ENCODE data around the gene INO80E.

Gene INO80E

GRCh38 chr16:29990034-29990433, 6.0 kb upstream of the INO80E start:
- Histone ChIP-seq H3K27me3 (ENCODE audit: low read depth, low read length) (no peaks in the 10 kb centered on the region), H3K4me2 (ENCODE audit: low read length) (no peak overlapping the region), H2AFZ (ENCODE audit: low read depth, low read length) (no peak overlapping the region), H3K9me3 (ENCODE audit: insufficient read depth, low read length) (no peaks in the 10 kb centered on the region), H3K36me3 (replicated peaks; ENCODE audit: low read depth, low read length) (peaks cover 36% of the 10 kb centered on the region), H4K20me1 (ENCODE audit: insufficient read depth, low read length) (no peaks in the 10 kb centered on the region), H3K9ac (ENCODE audit: low read length) (no peak overlapping the region), H3K27ac (ENCODE audit: low read length) (no peak overlapping the region), H3K4me3 (ENCODE audit: low read length) (no peak overlapping the region), H3K79me2 (ENCODE audit: low read length) (peaks cover 6% of the 10 kb centered on the region; the same call in 1 of the 2 replicates), H3K4me1 (ENCODE audit: low read length) (peaks cover 8% of the 10 kb centered on the region)
- TF ChIP-seq CTCF (IDR thresholded peaks at IDR 0.05; ENCODE audit: low read depth, low read length) (no peak), EZH2phosphoT487 (IDR thresholded peaks at IDR 0.05; ENCODE audit: low read depth) (no peak)

GRCh38 chr16:29990883-29991570, 5.0 kb upstream of the INO80E start:
- Histone ChIP-seq H3K79me2 (ENCODE audit: low read length) (peaks cover 6% of the 10 kb centered on the region; the same call in 1 of the 2 replicates), H3K36me3 (replicated peaks; ENCODE audit: low read depth, low read length) (peaks cover 30% of the 10 kb centered on the region), H3K27ac (ENCODE audit: low read length) (no peak overlapping the region), H3K27me3 (ENCODE audit: low read depth, low read length) (no peaks in the 10 kb centered on the region), H4K20me1 (ENCODE audit: insufficient read depth, low read length) (no peaks in the 10 kb centered on the region), H3K9ac (ENCODE audit: low read length) (no peak overlapping the region), H3K4me3 (ENCODE audit: low read length) (no peak overlapping the region), H2AFZ (ENCODE audit: low read depth, low read length) (no peak overlapping the region), H3K4me1 (ENCODE audit: low read length) (peaks cover 8% of the 10 kb centered on the region), H3K9me3 (ENCODE audit: insufficient read depth, low read length) (no peaks in the 10 kb centered on the region), H3K4me2 (ENCODE audit: low read length) (no peak overlapping the region)
- TF ChIP-seq CTCF (IDR thresholded peaks at IDR 0.05; ENCODE audit: low read depth, low read length) (no peak), EZH2phosphoT487 (IDR thresholded peaks at IDR 0.05; ENCODE audit: low read depth) (no peak)

- Histone ChIP-seq H3K79me2 (ENCODE audit: low read length) (peaks cover 10% of the 10 kb centered on the region), H3K4me3 (ENCODE audit: low read length) (no peak overlapping the region), H3K36me3 (replicated peaks; ENCODE audit: low read depth, low read length) (peaks cover 30% of the 10 kb centered on the region), H3K4me1 (ENCODE audit: low read length) (peaks cover 8% of the 10 kb centered on the region), H3K27ac (ENCODE audit: low read length) (no peak overlapping the region), H3K9ac (ENCODE audit: low read length) (no peak overlapping the region), H4K20me1 (ENCODE audit: insufficient read depth, low read length) (no peaks in the 10 kb centered on the region), H3K9me3 (ENCODE audit: insufficient read depth, low read length) (no peaks in the 10 kb centered on the region), H3K27me3 (ENCODE audit: low read depth, low read length) (no peaks in the 10 kb centered on the region), H2AFZ (ENCODE audit: low read depth, low read length) (no peak overlapping the region), H3K4me2 (ENCODE audit: low read length) (no peak overlapping the region)
- no peak for TF ChIP-seq EZH2phosphoT487 (IDR thresholded peaks at IDR 0.05; ENCODE audit: low read depth)
- no peak for TF ChIP-seq CTCF (IDR thresholded peaks at IDR 0.05; ENCODE audit: low read depth, low read length)
Measured at GRCh38 chr16:29991571-29991904, 4.5 kb upstream of the INO80E start.

- no peak overlapping the region for H3K4me2 ChIP-seq (ENCODE audit: low read length)
- H3K4me3 ChIP-seq (ENCODE audit: low read length), result no peak overlapping the region
- H3K36me3 ChIP-seq (replicated peaks; ENCODE audit: low read depth, low read length), result peaks cover 30% of the 10 kb centered on the region
- H3K9ac ChIP-seq (ENCODE audit: low read length), result no peak overlapping the region
- H3K4me1 ChIP-seq (ENCODE audit: low read length), result peaks cover 13% of the 10 kb centered on the region
- TF ChIP-seq CTCF (IDR thresholded peaks at IDR 0.05; ENCODE audit: low read depth, low read length) (no peak), EZH2phosphoT487 (IDR thresholded peaks at IDR 0.05; ENCODE audit: low read depth) (no peak)
- no peak overlapping the region for H2AFZ ChIP-seq (ENCODE audit: low read depth, low read length)
- no peak overlapping the region for H3K27ac ChIP-seq (ENCODE audit: low read length)
- peaks cover 16% of the 10 kb centered on the region for H3K79me2 ChIP-seq (ENCODE audit: low read length)
- H3K27me3 ChIP-seq (ENCODE audit: low read depth, low read length), result no peaks in the 10 kb centered on the region
- H4K20me1 ChIP-seq (ENCODE audit: insufficient read depth, low read length), result no peaks in the 10 kb centered on the region
- no peaks in the 10 kb centered on the region for H3K9me3 ChIP-seq (ENCODE audit: insufficient read depth, low read length)
Measured at GRCh38 chr16:29992344-29992967, 3.6 kb upstream of the INO80E start.

Measured in OCI-LY3 (cell line).